OCI-LY7 (cell line): Measurements from ENCODE around the gene CYP2W1. TPM values are rescaled to one million over a fixed set of nuclear protein-coding genes. Genes with fewer than 3 reads are reported as not detected.
A peak's percentile ranks its signal among the peaks of the same experiment; 100 is the strongest.

ENCODE experiments used
- BruUV-seq: library from RNA; stranded (reverse); fragments of 400-500 nt; replicated peaks from 2 replicates; lab custom pipeline; 2021; lab: Mats Ljungman, UMichigan
- CTCF ChIA-PET: fragments of 300-600 bp; sonication (Branson Sonifier 250); formaldehyde crosslinking; loops from one replicate; lab custom pipeline; 2022; ENCODE audit warnings: antibody characterized with exemption; ENCODE audit not compliant: unreplicated experiment; lab: Charles Lee
- POLR2A ChIA-PET: fragments of 300-600 bp; sonication (Branson Sonifier 250); formaldehyde crosslinking; loops from one replicate; lab custom pipeline; 2022; ENCODE audit warnings: antibody characterized with exemption; lab: Charles Lee
- DNase-seq: peaks from one replicate; pipeline ENCODE4 v3.0.0-alpha.2; 2015; ENCODE audit warnings: low spot score
- H2AFZ ChIP-seq: fragments of 200-600 bp; sonication (generic), shearing (Covaris generic); 2 replicates; pipeline ENCODE4 v1.6.1; 2014; ENCODE audit warnings: mild to moderate bottlenecking, antibody characterized with exemption, low read length, moderate library complexity
- H3K27ac ChIP-seq: fragments of 200-600 bp; sonication (generic); 2 replicates; pipeline ENCODE4 v1.5.1; 2014; ENCODE audit warnings: mixed run types, low read depth, mild to moderate bottlenecking, moderate library complexity, low read length, inconsistent platforms; ENCODE audit not compliant: poor library complexity, severe bottlenecking
- H3K36me3 ChIP-seq: fragments of 200-600 bp; sonication (generic); 2 replicates; pipeline ENCODE4 v1.6.1; 2014; ENCODE audit warnings: mild to moderate bottlenecking, antibody characterized with exemption, low read length, moderate library complexity, mixed read lengths; ENCODE audit not compliant: insufficient read depth
- H3K4me1 ChIP-seq: fragments of 200-600 bp; sonication (generic); 2 replicates; pipeline ENCODE4 v1.5.1; 2014; ENCODE audit warnings: mild to moderate bottlenecking, low read length; ENCODE audit not compliant: insufficient read depth, poor library complexity, severe bottlenecking
- H3K4me2 ChIP-seq: fragments of 200-600 bp; sonication (generic); 2 replicates; pipeline ENCODE4 v1.6.1; 2014; ENCODE audit warnings: mild to moderate bottlenecking, low read length
- H3K4me3 ChIP-seq: fragments of 200-600 bp; sonication (generic); 2 replicates; pipeline ENCODE4 v1.5.1; 2014; ENCODE audit warnings: mild to moderate bottlenecking, low read depth, low read length; ENCODE audit not compliant: poor library complexity, severe bottlenecking
- H3K79me2 ChIP-seq: fragments of 200-600 bp; sonication (generic); 2 replicates; pipeline ENCODE4 v1.6.1; 2016; ENCODE audit warnings: low read depth, mild to moderate bottlenecking, low read length, moderate library complexity, mixed read lengths; ENCODE audit not compliant: insufficient read depth
- H3K9me2 ChIP-seq: fragments of 200-600 bp; sonication (generic); 2 replicates; pipeline ENCODE4 v1.6.1; 2016; ENCODE audit warnings: mild to moderate bottlenecking, low read length, mixed read lengths; ENCODE audit not compliant: insufficient read depth
- H3K9me3 ChIP-seq: fragments of 200-600 bp; sonication (generic); 2 replicates; pipeline ENCODE4 v1.6.1; 2014; ENCODE audit warnings: mild to moderate bottlenecking, mixed run types, low read length, mixed read lengths
- H4K20me1 ChIP-seq: fragments of 200-600 bp; sonication (generic); 2 replicates; pipeline ENCODE4 v1.6.1; 2014; ENCODE audit warnings: mild to moderate bottlenecking, antibody characterized with exemption, low read length, moderate library complexity, mixed read lengths; ENCODE audit not compliant: insufficient read depth
- EZH2phosphoT487 ChIP-seq: fragments of 200-600 bp; sonication (generic); IDR thresholded peaks from 2 replicates; pipeline ENCODE4 v1.6.1; 2018; ENCODE audit warnings: low read depth, borderline replicate concordance, mild to moderate bottlenecking, mixed run types, antibody characterized with exemption, low read length, moderate library complexity, mixed read lengths
- intact Hi-C: fragments of 100-400 bp; cut with micrococcal nuclease; formaldehyde crosslinking; loops from one replicate; pipeline ENCODE4 v1.10.0; 2022; ENCODE audit not compliant: unreplicated experiment
- total RNA-seq, 2 experiments: library from RNA; depleted of rRNA in 1 of 2; stranded (reverse); fragments of >200 nt in 1 of 2; shearing (Covaris generic) in 1 of 2; gene quantifications; 2 replicates each; pipeline ENCODE4 v1.2.3, GENCODE V29; 2014 to 2022
- TF ChIP-seq, protein P1 (sequence below): fragments of 200-600 bp; sonication (generic); conservative IDR thresholded peaks from 2 replicates; pipeline ENCODE4 v1.5.1; 2014; ENCODE audit warnings: mild to moderate bottlenecking, antibody characterized with exemption, low read length, moderate library complexity, mixed read lengths

The CYP2W1 gene
- total RNA-seq, 2 experiments from 2014 or later, result 1.3 TPM; not detected in 1

DNA sequence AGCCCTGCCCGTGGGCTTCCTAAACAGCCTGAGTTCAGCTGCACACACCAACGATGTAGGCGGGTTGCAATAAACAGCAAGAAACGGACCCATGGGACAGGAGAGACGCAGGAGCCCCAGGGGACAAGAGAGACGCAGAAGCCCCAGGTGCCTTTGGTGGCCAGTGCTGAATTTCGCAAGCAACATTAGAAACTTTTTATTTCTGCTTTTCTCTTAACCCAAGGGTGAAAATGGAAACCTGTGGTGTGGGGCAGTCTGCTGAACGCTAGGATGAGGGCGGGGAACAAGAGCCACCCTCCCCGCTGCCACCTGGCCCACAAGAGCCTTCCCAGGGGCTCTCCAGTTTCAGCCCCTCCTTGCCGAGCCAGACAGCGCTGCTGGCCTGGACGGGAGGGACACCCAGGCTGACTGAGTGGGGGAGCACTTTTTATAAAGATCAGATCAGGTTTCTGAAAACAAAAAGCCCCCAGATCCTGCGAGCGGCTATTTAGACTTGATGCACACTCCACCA, 41.4 kb downstream of the CYP2W1 start:
- peaks cover 46% of the 10 kb centered on the region for H3K36me3 ChIP-seq
- ChIA-PET POLR2A (interaction anchor here (1.3 kb wide), 1 partner anchor 62 kb away, joined by 4 read pairs; no protein-coding TSS in a partner anchor), CTCF (interaction anchor here (0.6 to 2.2 kb wide), 2 partner anchors 31 to 66 kb away, joined by 3 to 12 read pairs; no protein-coding TSS in a partner anchor)
- H3K4me3 ChIP-seq, result peak overlapping the region; percentile 85
- H3K27ac ChIP-seq, result peak overlapping the region; percentile 95
- no peak for TF ChIP-seq EZH2phosphoT487
- TF ChIP-seq, protein P1, sequence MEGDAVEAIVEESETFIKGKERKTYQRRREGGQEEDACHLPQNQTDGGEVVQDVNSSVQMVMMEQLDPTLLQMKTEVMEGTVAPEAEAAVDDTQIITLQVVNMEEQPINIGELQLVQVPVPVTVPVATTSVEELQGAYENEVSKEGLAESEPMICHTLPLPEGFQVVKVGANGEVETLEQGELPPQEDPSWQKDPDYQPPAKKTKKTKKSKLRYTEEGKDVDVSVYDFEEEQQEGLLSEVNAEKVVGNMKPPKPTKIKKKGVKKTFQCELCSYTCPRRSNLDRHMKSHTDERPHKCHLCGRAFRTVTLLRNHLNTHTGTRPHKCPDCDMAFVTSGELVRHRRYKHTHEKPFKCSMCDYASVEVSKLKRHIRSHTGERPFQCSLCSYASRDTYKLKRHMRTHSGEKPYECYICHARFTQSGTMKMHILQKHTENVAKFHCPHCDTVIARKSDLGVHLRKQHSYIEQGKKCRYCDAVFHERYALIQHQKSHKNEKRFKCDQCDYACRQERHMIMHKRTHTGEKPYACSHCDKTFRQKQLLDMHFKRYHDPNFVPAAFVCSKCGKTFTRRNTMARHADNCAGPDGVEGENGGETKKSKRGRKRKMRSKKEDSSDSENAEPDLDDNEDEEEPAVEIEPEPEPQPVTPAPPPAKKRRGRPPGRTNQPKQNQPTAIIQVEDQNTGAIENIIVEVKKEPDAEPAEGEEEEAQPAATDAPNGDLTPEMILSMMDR, result no peak
- no peaks in the 10 kb centered on the region for H3K9me3 ChIP-seq
- no peaks in the 10 kb centered on the region for H4K20me1 ChIP-seq
- peaks cover 79% of the 10 kb centered on the region for H3K4me1 ChIP-seq
- peaks cover 52% of the 10 kb centered on the region; the same call in 1 of the 2 replicates for H3K79me2 ChIP-seq
- H3K9me2 ChIP-seq, result no peaks in the 10 kb centered on the region
- no TSS peak for BruUV-seq
- peak; percentile 99 for DNase-seq
- H3K4me2 ChIP-seq, result peak overlapping the region; percentile 96
- intact Hi-C loops, result loop anchor here (1.0 kb wide), 3 partner anchors 31 to 62 kb away; no protein-coding TSS in a partner anchor
- no peak overlapping the region for H2AFZ ChIP-seq

DNA sequence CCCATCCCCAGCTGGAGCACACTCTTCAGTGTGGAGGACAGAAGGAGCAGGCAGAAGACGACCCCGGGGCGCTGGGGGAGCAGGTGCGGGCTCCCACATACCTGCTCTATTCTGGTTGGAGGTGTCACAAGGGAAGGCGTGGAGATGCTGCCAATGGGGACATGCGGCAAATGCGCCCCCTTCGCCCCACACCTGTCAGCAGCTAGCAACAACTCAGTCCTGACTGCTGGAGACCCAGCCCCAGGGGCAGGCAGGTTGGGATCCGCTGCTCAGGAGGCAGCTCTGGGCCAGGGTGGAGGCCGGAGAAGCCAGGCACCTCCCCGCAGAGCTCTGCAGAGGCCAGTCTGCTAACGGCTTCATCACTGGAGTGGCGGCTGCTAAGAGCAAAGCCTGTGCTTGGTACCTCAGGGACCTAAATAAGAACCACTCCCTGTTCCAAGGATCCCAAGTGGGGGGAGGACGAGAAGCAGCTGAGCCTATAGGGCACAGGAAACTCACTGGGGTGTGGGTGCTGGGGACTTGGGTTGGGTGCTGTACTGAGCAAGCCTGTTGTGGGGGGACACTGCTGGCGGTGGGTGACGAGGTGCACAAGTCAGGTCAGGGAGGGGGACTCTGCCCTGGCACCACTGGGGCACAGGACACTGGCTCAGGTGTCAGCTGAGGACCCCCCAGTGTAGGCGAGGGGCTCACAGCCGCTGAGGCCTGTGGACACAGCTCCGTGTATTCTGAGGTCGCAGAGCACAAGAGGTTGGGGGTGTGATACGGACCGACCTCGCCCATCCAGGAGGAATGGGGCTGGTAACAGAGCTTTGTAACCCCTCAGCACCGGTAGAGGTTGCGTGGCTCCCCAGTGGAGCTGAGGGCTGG, 42.1 kb downstream of the CYP2W1 start:
- POLR2A ChIA-PET, result interaction anchor here (0.6 to 2.4 kb wide), 8 partner anchors 18 to 68 kb away, joined by 3 to 12 read pairs (median 4); no protein-coding TSS in a partner anchor
- TF ChIP-seq EZH2phosphoT487, result no peak
- TF ChIP-seq, protein P1, result peak; percentile 50; the same call in 1 of the 2 replicates
- CTCF ChIA-PET, result interaction anchor here (0.8 to 2.2 kb wide), 3 partner anchors 19 to 149 kb away, joined by 3 to 12 read pairs (median 3); partner anchors contain the start of gene GPR146
- Histone ChIP-seq H4K20me1 (no peaks in the 10 kb centered on the region), H3K4me3 (peak overlapping the region; percentile 85), H3K9me2 (no peaks in the 10 kb centered on the region), H2AFZ (no peak overlapping the region), H3K79me2 (peaks cover 53% of the 10 kb centered on the region; the same call in 1 of the 2 replicates), H3K27ac (peak overlapping the region; percentile 95), H3K36me3 (peaks cover 44% of the 10 kb centered on the region), H3K4me2 (peak overlapping the region; percentile 96), H3K4me1 (peaks cover 85% of the 10 kb centered on the region), H3K9me3 (no peaks in the 10 kb centered on the region)
- intact Hi-C loops, result loop anchor here (1.0 to 5.0 kb wide), 5 partner anchors 32 to 482 kb away; no protein-coding TSS in a partner anchor
- no TSS peak for BruUV-seq
- peak; percentile 39 for DNase-seq
